ENCODE measurements around the gene IFIT2.
"Not testable (repeated sequence)": the region's sequence is repeated elsewhere in the genome, so short reads cannot be mapped to it uniquely, and the experiment has no call there.

IFIT2 gene

DNA sequence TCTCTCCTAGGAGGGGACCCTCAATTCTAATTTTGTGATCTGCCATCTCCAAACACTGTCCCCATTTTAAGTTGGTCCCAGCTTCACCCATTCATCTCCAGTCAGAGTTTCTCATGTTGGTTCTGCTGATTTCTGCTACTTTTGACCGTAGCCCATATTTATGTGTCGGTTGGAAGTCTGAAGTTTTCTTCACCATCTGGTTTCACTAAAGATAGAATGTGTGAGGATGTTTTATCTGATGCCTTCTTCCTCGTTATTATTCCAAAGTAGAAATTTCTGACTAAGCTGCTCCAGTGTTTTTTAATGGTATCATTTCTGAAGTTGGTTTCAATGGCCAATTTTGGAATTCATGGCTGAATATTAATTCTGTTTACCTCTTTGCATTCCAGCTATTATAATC is 21.3 kb upstream of the IFIT2 start:
- DNase-seq (ENCODE audit: low read depth), result no peak

DNA sequence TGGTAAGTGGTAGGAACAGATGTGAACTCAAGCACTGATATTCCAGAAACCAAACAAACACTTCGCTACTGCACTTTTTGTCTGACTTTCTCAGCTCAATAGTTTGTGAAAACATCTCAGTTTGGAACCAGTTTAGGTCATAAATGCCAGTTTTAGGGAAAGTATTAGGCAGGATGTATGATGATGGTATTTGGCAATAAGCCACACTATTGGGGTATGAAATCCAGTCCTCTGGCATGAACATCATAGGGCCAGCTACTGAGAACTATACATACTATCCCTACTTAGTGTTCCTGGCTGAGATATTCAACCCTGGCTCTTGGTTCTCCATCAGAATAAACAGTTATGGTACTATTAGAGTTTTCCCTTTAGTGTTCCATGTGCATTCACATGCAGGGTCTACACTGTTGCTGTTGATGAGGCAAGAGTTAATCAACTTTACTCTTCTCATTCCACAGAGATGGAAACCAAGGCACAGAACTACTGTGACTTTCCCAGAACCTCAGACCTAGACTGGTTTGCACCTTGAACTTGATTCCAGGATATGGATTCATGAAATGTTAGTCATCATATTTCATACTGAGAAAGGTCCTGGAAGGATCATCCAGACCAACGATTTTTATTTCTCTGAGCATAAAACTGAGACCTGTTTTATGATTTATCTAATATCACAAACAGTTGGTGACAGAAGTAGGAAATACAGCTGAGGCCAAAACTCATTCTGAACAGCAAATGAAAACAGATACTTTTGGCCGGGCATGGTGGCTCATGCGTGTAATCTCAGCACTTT is 20.0 kb upstream of the IFIT2 start:
- no peak for DNase-seq (ENCODE audit: low read depth)

- no peak for DNase-seq (ENCODE audit: low read depth)
Observed at GRCh38 chr10:89283025-89283935, 18.6 kb upstream of the IFIT2 start.

GRCh38 chr10:89283936-89284475 is 17.8 kb upstream of the IFIT2 start:
- DNase-seq (ENCODE audit: low read depth), result no peak

GRCh38 chr10:89284711-89285110 is 17.1 kb upstream of the IFIT2 start:
- not testable (repeated sequence) for DNase-seq (ENCODE audit: low read depth)

GRCh38 chr10:89285303-89285702 is 16.5 kb upstream of the IFIT2 start:
- DNase-seq (ENCODE audit: low read depth), result not testable (repeated sequence)

- no peak for DNase-seq (ENCODE audit: low read depth)
Observed at GRCh38 chr10:89294721-89295239, 7.1 kb upstream of the IFIT2 start.

DNA sequence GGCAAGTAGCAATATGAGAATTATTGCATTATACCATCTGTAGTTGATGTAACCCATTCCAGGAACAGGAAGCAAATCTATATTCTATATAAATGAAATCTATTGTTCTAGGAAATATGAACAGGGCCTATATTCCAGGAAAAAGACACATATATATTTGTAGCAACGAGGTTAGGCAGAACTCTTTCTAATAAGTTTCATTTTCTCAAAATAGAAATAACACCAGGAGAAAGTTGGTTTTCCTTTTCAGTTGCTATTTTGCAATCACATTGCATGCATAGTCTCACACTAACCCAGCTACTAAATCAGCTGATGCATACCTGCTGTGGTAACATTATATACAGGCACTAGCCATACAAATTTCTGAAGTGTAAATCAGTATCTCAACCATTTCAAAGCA is 6.2 kb upstream of the IFIT2 start:
- DNase-seq (ENCODE audit: low read depth), result no peak

DNA sequence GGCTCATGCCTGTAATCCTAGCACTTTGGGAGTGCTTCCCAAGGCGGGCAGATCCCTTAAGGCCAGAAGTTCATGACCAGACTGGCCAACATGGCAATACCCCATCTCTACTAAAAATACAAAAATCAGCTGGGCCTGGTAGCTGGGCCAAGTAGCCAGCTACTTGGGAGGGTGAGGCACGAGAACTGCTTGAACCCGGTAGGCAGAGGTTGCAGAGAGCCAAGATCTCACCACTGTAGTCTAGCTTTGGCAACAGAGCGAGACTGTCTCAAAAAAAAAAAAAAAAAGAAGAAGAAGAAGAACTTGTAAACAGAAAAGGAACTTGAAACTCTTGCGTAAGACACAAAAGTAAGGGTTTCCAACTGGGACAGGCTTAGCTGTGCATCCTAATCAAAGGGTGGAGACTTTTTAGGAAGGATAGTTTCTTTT is 5.6 kb upstream of the IFIT2 start:
- no peak for DNase-seq (ENCODE audit: low read depth)

GRCh38 chr10:89297356-89297755 is 4.5 kb upstream of the IFIT2 start:
- no peak for DNase-seq (ENCODE audit: low read depth)

GRCh38 chr10:89297791-89298190 is 4.1 kb upstream of the IFIT2 start:
- DNase-seq (ENCODE audit: low read depth), result no peak

GRCh38 chr10:89299031-89299430 is 2.8 kb upstream of the IFIT2 start:
- no peak for DNase-seq (ENCODE audit: low read depth)

DNA sequence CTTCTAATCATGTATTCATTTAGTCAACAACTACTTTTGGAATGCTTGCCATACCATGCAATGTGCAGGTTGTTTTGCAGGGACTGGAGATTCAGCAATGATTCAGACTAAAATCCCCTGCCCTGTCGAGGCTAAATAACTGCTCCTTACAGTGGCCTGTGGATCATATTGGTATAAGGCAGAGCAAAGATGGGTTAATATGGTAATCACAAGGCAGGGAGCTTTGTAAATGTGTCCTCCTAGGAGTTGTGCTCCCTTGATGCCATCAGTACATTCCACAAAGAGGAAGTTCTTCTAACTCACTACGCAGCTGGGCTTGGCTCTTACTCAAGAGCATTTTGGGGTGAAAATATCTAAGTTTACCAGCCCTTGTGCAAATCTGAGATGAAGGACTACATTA is 614 bp upstream of the IFIT2 start:
- no peak for DNase-seq (ENCODE audit: low read depth)

- no peak for DNase-seq (ENCODE audit: low read depth)
Observed at GRCh38 chr10:89302625-89303024, 779 bp downstream of the IFIT2 start.

- no peak for DNase-seq (ENCODE audit: low read depth)
Observed at GRCh38 chr10:89303161-89303560, 1.3 kb downstream of the IFIT2 start.

GRCh38 chr10:89304026-89304425 is 2.2 kb downstream of the IFIT2 start:
- no peak for DNase-seq (ENCODE audit: low read depth)

DNA sequence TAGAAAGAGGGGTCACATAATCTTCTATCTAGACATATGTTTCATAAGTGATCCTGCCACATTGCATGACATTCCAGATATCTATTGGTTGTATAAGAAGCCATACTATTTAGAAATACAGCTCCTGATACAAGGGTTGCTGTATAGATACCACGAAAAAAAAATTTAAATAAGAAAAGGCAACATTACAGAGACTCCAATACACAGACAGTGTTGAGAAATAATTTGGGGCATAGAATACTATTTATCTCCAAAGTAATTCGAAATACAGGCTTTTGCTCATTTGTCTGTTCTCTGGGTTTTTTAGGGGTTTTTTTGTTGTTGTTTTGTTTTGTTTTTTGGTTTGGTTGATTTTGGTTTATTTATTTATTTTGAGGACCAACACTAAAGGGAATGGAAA is 2.6 kb downstream of the IFIT2 start:
- DNase-seq (ENCODE audit: low read depth), result no peak

DNA sequence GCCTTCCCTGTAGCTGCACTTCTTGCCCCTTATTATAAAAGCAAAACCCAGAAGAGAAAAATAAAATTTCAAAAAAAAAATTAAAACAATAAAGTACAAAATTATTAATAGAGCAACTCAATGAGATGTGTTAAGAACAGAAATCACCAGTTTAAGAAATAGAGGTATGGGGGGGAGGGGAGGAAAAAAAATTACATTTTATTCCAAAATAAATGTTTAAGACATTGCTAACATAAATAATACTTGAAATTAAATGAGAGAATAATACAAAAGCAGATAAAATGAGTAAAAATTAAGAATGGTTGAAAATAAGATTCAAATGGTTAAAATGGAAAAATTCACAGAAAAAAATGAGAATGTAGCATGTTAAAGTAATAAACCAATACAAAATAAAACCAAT is 3.1 kb downstream of the IFIT2 start:
- DNase-seq (ENCODE audit: low read depth), result no peak

GRCh38 chr10:89305766-89306433 is 4.1 kb downstream of the IFIT2 start:
- no peak for DNase-seq (ENCODE audit: low read depth)

GRCh38 chr10:89306434-89307268 is 4.8 kb downstream of the IFIT2 start:
- DNase-seq (ENCODE audit: low read depth), result no peak

GRCh38 chr10:89307269-89307577 is 5.4 kb downstream of the IFIT2 start:
- DNase-seq (ENCODE audit: low read depth), result no peak
